ENCODE measurements around the gene TFDP1.

TFDP1 gene

DNA sequence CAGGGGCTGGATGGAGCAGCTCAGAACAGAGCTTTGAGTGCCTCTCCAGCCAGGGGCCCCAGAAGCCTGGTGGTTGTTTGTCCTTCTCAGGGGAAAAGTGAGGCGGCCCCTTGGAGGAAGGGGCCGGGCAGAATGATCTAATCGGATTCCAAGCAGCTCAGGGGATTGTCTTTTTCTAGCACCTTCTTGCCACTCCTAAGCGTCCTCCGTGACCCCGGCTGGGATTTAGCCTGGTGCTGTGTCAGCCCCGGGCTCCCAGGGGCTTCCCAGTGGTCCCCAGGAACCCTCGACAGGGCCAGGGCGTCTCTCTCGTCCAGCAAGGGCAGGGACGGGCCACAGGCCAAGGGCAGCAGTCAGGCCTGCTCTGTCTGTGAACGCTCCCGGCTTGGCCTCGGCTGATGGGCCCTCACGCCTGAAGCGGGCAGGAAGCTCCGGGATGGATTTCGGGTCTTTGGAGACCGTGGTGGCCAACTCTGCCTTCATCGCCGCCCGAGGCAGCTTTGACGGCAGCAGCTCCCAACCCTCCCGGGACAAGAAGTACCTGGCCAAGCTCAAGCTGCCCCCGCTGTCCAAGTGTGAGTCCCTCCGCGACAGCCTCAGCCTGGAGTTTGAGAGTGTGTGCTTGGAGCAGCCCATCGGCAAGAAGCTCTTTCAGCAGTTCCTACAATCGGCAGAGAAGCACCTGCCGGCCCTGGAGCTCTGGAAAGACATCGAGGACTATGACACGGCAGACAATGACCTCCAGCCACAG lies 82.6 kb downstream of the TFDP1 start, which contains the start of gene GRK1:
Gene GRK1, plus strand, starts transcription at position 269 of the 751 bp plus-strand sequence. Its CDS starts 168 bp downstream, at position 437.
- DNase-seq (ENCODE audit: low spot score): no peak

DNA sequence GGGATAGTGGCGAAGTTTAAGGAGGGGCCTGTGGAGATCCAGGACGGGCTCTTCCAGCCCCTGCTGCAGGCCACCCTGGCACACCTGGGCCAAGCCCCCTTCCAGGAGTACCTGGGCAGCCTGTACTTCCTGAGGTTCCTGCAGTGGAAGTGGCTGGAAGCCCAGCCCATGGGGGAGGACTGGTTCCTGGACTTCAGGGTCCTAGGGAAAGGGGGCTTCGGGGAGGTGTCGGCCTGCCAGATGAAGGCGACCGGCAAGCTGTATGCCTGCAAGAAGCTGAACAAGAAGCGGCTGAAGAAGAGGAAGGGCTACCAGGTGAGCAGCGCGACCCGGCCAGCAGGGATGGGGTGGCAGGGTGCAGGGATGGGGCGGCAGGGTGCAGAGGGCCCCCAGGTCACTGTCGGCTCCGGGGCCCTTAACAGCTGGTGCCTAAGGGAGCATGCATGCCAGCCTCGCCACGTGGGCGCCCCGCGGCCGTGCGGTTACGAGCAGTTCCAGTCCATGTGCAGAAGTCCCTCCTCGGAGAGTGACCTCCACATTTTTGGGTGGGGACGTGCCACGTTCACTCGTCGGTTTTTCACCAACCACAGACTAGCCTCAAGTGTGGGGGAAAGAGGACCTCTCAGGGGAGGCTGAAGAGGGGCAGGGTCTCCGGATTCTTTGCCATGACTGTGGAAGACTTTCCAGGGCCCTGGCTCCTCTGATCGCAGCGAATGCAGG lies 83.4 kb downstream of the TFDP1 start:
- no peak for DNase-seq (ENCODE audit: low spot score)

DNA sequence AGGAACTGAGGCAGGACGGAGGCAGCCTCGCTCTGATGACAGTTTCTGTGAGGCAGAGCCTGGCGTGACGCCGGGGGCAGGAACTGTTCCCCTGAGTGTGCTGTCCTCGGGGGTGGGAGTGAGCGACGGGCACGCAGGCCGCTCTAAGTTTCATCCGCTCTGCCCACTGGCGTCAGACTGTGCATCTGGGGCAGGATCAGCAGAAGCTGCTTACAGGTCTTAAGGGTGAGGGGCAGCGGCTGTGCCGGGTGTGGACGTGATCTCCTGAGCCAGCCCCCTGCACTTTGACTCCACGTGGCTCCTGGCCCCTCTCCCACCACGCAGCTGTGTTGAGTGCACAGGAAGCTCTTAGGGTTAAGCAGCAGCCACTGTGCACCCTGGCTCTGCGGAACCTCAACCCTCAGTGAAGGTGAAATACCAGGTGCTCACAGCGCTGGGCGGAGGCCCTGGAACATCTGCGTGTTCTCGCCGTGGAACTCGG lies 84.0 kb downstream of the TFDP1 start:
- DNase-seq (ENCODE audit: low spot score): no peak

DNA sequence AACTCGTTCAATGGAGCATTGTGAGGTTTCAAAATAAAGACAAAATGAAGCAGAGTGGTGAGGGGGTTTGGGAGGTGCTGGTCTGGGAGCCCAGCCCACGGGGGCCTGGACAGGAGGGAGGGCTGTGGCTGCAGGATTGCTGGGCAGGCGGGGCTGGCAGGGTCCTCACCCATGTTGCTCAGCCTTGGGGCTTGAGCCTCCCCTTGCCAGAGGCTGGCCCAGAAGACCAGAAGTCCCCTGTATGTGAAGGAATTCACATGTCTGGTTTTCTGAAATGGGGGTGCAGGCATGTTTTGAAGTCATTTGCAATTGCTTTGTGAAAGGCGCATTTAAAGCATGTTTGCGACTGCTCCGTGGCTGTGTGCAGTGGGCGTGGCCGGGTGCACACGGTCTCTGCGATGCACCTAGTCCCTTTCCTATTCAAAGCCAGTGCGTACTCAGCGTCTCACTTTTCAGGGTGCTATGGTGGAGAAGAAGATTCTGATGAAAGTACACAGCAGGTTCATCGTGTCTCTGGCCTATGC lies 84.7 kb downstream of the TFDP1 start:
- no peak for DNase-seq (ENCODE audit: low spot score)

DNA sequence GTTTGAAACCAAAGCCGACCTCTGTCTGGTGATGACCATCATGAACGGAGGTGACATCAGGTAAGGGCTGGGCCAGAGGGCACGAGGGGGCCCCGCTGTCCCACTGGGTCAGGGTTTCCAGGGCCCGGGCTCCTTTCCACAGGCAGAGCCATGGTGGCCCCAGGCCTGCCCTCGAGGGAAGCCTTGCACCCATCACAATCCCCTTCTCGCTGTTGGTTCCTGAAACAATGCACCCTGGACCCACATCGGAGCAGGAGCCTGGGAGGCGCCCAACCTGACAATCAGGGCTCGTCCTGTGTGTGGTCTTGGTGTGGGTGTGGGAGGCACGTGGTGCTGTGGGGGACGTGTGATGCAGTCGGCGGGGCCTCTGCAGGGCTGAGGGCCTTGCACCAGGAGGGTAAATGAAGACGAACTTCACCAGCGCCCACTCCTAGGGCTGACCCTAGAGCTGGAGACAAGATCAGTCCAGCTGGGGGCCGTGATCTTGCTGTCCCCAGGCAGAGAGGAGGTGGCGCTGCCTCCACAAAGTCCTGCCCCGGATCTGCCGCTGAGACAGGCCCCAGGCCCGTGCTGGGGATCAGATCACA lies 85.3 kb downstream of the TFDP1 start:
- no peak for DNase-seq (ENCODE audit: low spot score)

DNA sequence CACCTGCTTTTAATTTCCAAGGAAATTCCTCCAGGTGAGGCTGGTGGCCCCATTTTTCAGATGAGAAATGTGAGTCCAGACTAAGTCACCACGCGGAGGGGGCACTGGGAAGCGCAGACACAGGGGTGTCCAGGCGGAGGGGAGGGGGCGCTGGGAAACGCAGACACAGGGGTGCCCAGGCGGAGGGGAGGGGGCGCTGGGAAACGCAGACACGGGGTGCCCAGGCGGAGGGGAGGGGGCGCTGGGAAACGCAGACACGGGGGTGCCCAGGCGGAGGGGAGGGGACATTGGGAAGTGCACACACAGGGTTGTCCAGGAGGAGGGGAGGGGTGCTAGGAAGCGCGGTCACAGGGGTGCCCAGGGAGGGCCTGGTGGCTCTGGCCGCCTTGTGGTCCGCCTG lies 86.0 kb downstream of the TFDP1 start:
- no peak for DNase-seq (ENCODE audit: low spot score)

DNA sequence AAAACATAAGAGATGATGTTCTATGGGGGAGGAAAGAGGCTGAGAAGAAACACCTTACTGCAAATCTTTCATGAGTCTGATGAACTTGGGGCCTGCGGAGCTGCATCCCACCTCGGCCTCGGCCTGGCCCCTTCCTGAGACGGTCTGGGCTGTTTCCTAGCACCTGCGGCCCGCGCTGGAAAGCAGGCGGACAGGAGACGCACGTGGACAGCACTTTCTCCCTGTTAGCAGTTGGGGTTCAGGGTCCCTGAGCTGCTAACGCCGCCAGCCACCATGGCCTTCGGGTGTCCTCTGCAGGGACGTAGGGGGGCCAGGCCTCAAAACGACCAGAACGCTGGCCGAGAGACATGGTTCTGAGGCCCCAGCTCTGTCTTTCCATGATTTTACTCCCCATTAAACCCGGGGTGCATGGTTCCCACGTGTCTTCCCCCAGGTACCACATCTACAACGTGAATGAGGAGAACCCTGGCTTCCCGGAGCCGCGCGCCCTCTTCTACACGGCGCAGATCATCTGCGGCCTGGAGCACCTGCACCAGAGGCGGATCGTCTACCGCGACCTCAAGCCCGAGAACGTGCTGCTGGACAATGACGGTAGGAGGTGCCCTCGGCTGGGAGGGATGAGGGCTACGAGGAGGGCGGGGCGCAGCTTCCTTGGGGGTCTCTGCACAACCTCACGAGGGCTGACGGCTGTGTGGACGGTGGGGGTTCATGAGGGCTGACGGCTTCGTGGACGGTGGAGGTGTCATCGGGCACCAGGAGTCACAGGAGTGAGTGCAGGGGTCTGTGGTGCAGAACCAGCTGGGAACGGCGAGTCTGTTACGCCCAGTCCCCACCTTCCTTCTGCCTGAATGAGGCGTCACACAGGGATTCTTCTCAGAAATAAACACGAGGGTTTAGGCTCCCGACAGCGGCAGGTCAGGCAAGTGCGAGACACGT lies 86.8 kb downstream of the TFDP1 start:
- DNase-seq (ENCODE audit: low spot score): no peak

DNA sequence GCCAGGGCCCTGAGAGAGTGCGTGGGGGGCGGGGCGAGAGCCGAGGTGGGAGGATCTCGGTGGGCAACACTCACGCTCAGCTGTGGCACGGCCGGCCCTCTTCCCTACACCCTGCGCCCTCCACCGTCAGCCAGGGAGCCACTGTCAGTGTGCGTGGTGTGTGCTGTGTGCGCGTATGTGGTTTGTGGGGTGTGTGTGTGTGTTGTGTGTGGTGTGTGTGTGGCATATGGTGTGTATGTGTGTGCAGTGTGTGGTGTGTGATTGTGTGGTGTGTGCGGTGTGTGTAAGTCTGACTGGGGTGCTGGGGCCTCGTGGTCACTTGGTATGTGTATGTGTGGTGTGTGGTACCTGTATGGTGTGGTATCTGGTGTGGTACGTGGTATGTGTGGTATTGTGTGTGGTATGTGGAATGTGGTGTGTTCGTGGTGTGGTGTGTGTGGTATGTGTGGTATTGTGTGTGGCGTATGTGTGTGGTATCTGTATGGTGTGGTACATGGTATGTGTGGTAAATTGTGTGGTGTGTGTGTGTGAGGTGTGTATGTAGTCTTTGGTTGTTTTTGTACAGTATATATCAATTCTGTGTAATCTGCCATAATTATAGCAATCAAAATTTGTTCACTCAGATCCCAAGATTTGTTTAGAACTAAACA lies 87.6 kb downstream of the TFDP1 start:
- no peak for DNase-seq (ENCODE audit: low spot score)
